ENCODE results near the gene MUC5AC. TPM values are rescaled to one million over a fixed set of nuclear protein-coding genes. Genes with fewer than 3 reads are reported as not detected.
"Not testable (repeated sequence)": the region's sequence is repeated elsewhere in the genome, so short reads cannot be mapped to it uniquely, and the experiment has no call there.

Gene MUC5AC
- total RNA-seq, 2 donors from 2014 or later = not detected

DNA sequence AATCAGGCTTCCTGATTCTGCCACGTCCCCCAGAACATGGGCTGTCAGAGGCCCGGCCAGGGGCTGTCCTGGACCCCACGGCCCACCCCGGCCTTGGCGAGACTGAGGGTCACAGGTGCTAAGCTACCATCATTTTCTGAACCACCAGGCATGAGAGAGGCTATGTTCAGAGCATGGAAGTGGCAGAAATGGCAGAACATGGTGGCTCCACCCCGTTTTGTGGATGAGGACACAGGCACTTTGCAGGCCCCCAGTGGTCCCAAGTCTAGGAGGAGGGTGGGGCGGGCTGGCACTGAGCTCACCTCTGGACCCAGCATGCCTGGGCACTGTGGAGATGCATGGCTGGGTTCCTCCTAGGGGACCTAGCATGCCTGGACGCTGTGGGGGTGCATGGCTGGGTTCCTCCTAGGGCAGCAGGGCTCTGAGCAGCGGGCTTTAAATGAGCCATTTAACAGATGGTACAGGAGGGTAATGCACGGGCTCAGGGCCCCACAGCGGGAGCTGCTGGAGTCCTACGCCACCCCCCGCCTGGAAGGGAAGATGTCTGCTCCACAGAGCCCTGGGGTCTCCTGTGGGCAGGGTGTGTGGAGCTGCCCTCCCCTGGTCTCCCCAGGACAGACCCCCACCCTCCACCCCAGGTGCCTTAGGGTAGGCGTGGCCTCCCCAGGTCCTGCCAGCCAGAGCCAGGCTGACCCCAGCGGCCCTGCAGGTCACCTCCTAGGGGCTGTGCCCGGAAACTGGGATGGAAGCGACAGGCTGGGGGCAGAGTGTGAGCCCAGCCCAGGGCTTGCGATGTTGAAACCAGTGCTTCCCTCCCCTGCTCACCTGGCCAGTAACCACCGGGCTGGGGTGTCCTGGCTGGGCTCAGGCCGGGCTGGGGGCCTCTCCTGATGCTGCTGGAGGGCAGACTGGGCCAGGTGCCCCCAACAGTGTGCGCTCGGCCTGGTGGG is 6.1 kb upstream of the MUC5AC start:
- H3K27ac ChIP-seq = no peak overlapping the region
- H3K4me3 ChIP-seq = no peak overlapping the region
- H3K36me3 ChIP-seq = no peaks in the 10 kb centered on the region
- TF ChIP-seq, protein P1, sequence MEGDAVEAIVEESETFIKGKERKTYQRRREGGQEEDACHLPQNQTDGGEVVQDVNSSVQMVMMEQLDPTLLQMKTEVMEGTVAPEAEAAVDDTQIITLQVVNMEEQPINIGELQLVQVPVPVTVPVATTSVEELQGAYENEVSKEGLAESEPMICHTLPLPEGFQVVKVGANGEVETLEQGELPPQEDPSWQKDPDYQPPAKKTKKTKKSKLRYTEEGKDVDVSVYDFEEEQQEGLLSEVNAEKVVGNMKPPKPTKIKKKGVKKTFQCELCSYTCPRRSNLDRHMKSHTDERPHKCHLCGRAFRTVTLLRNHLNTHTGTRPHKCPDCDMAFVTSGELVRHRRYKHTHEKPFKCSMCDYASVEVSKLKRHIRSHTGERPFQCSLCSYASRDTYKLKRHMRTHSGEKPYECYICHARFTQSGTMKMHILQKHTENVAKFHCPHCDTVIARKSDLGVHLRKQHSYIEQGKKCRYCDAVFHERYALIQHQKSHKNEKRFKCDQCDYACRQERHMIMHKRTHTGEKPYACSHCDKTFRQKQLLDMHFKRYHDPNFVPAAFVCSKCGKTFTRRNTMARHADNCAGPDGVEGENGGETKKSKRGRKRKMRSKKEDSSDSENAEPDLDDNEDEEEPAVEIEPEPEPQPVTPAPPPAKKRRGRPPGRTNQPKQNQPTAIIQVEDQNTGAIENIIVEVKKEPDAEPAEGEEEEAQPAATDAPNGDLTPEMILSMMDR (IDR thresholded peaks at IDR 0.05) = no peak
- H3K4me1 ChIP-seq = peaks cover 0 to 7% of the 10 kb centered on the region in 2 donors
- peak; percentile 54 for DNase-seq (ENCODE audit: low spot score)
- no peaks in the 10 kb centered on the region for H3K27me3 ChIP-seq
- no peaks in the 10 kb centered on the region for H3K9me3 ChIP-seq

DNA sequence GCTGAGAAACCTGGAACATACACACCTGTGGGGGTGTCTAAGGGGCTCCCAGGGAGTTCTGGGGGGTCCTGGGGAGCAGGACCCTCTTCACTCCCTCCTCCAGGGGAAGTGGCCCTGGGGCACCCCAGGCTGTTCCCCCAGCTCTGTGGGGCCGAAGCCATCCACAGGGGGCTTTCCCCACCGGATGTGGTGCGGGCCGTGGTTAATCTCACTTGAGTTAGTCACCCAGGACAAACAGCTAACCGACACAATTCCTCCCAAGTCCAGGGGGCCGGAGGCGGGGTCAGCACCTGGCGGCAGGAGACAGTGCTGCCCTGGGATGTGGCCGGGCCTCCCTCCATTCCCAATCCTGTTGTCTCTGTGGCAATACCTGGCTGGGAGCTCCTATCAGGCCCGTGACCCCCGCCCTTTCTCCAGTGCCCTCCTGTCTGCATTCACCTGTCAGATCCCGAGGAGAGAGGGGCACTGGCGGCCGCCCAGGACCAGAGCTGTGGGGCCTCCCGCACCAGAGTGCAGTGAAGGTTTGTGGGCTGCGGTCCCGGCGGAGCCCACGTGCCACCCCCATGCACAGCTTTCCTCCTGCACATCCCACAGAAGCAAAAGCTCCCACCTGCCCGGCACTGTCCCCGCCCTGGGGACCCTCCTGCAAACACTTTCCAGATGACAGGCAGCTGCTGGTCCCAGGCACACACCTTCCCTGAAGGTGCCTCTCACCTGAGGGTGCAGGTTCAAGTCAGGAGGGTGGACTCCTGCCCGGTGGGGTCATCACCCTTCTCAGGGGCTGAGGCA is 5.2 kb upstream of the MUC5AC start:
- H3K4me1 ChIP-seq = peaks cover 0 to 7% of the 10 kb centered on the region in 2 donors
- H3K27ac ChIP-seq = no peak overlapping the region
- peak; percentile 54 for DNase-seq (ENCODE audit: low spot score)
- H3K9me3 ChIP-seq = no peaks in the 10 kb centered on the region
- H3K4me3 ChIP-seq = no peak overlapping the region
- H3K27me3 ChIP-seq = no peaks in the 10 kb centered on the region
- TF ChIP-seq, protein P1 (IDR thresholded peaks at IDR 0.05) = no peak
- H3K36me3 ChIP-seq = no peaks in the 10 kb centered on the region

DNA sequence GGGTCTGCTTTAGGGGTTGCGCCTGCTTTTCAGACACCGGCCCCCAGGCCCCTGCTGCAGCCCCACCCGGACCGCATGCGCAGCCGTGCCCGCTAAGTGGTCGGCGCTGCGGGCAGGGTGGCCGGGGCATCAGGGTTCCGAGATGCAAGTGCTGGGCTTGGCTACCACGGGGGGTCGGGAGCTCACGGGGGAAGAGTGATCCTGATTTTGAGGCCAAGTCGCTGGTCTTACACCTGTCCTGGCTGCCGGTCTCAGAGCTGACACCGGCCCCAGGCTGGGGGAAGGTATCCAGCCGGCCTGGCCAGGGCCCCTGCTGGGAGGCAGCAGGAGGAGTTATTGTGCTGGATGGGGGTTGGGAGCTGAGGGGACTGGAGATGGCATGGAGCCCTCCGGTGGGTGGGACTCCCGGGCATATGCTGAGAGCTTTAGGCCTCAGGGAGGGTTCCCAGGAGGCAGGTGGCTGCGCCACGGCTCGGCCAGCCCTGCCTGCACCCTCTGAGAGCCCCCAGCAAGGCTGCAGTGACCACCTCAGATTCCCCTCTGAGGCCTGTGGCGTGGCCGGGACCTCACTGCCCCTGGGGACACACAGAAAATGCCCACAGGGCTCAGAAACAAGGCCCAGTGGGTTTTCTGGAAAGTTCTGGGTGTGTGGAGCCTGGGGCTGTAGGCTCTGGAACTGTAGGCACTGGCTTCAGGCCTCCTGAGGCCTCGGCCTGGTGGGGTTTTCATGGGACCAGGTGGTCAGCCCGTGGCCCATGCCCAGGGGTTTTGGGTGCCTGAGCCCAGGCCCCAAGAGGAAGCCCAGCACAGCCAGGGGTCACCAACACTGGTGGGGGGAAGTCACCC is 4.4 kb upstream of the MUC5AC start:
- Histone ChIP-seq H3K9me3 (no peaks in the 10 kb centered on the region), H3K27me3 (no peaks in the 10 kb centered on the region), H3K27ac (peak overlapping the region in 1 of 2 donors; percentile 29), H3K4me1 (peaks cover 0 to 7% of the 10 kb centered on the region in 2 donors), H3K4me3 (no peak overlapping the region), H3K36me3 (no peaks in the 10 kb centered on the region)
- TF ChIP-seq, protein P1 (IDR thresholded peaks at IDR 0.05) = no peak
- DNase-seq (ENCODE audit: low spot score) = peak; percentile 54

DNA sequence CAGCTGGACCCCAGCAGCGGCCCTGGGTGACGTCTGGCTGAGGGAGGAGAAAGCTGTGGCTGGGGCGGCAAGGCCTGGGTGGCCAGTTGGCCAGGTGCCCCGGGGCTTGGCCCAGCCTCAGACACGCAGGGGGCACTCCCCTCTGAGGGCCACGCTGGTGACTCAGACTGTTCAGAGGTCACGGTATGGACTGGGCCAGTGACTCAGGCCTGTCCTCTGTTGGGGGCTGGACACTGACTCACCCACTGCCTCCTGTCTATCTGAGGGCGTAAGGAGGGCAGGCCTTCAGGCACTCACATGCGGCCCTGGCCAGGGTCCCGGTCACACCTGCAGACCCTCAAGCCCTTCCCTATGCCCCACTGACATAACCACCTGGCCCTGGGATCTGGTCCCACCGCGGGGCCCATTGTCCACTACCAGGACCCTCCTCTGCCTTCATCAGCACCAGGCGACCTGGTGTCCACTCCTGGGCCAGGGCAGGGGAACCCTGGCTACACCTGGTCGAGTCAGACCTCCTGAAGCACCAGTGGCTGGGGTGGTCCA is 3.7 kb upstream of the MUC5AC start:
- no peaks in the 10 kb centered on the region for H3K9me3 ChIP-seq
- no peak overlapping the region for H3K4me3 ChIP-seq
- no peaks in the 10 kb centered on the region for H3K27me3 ChIP-seq
- H3K36me3 ChIP-seq = no peaks in the 10 kb centered on the region
- DNase-seq (ENCODE audit: low spot score) = peak; percentile 73
- H3K4me1 ChIP-seq = peaks cover 0 to 7% of the 10 kb centered on the region in 2 donors
- H3K27ac ChIP-seq = peak overlapping the region in 1 of 2 donors; percentile 29
- TF ChIP-seq, protein P1 (IDR thresholded peaks at IDR 0.05) = no peak

DNA sequence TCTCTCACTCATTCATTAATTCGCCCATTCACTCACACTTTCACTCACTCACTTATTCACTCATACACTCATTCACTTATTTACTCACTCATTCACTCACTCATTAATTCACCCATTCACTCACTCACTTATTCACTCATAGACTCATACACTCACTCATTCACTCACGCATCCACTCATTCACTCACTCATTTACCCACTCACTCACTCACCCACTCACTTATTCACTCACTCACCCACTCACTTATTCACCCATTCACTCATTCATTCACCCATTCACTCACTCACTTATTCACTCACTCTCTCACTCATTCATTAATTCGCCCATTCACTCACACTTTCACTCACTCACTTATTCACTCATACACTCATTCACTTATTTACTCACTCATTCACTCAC is 3.1 kb upstream of the MUC5AC start:
- not testable (repeated sequence) for H3K9me3 ChIP-seq; H3K27ac ChIP-seq; H3K27me3 ChIP-seq; H3K4me3 ChIP-seq; H3K4me1 ChIP-seq; DNase-seq (ENCODE audit: low spot score); H3K36me3 ChIP-seq

All from right atrium auricular region (tissue), 2 donors.